ENCODE results near the gene PDXDC1. TPM values are rescaled to one million over a fixed set of nuclear protein-coding genes. Genes with fewer than 3 reads are reported as not detected.
"Not testable (repeated sequence)": the region's sequence is repeated elsewhere in the genome, so short reads cannot be mapped to it uniquely, and the experiment has no call there.

PDXDC1 gene
- total RNA-seq, 1 experiment from 2014 or later: 58.4 TPM

- H3K9ac ChIP-seq (ENCODE audit: low read length); H3K9me2 ChIP-seq (replicated peaks; ENCODE audit: insufficient read depth, low read length); H3K4me2 ChIP-seq (ENCODE audit: low read depth, low read length, poor library complexity, severe bottlenecking); H3K4me3 ChIP-seq (ENCODE audit: low read length); H3K36me3 ChIP-seq (ENCODE audit: insufficient read depth, low read length); H3K27ac ChIP-seq (ENCODE audit: low read length); H2AFZ ChIP-seq (ENCODE audit: low read length); H3K4me1 ChIP-seq (ENCODE audit: low read length); H3K27me3 ChIP-seq (ENCODE audit: low read length); H4K20me1 ChIP-seq (ENCODE audit: insufficient read depth, low read depth, low read length); DNase-seq; H3K9me3 ChIP-seq (ENCODE audit: low read length); H3K79me2 ChIP-seq (ENCODE audit: low read length): not testable (repeated sequence)
Observed at GRCh38 chr16:15142107-15142890, 167.5 kb downstream of the PDXDC1 start.

GRCh38 chr16:15142891-15143600 is 168.2 kb downstream of the PDXDC1 start:
- H3K4me2 ChIP-seq (ENCODE audit: low read depth, low read length, poor library complexity, severe bottlenecking); H3K27ac ChIP-seq (ENCODE audit: low read length); H3K27me3 ChIP-seq (ENCODE audit: low read length); H3K36me3 ChIP-seq (ENCODE audit: insufficient read depth, low read length); H2AFZ ChIP-seq (ENCODE audit: low read length); H3K9ac ChIP-seq (ENCODE audit: low read length); H4K20me1 ChIP-seq (ENCODE audit: insufficient read depth, low read depth, low read length); H3K4me1 ChIP-seq (ENCODE audit: low read length); H3K9me3 ChIP-seq (ENCODE audit: low read length); H3K4me3 ChIP-seq (ENCODE audit: low read length); H3K9me2 ChIP-seq (replicated peaks; ENCODE audit: insufficient read depth, low read length); H3K79me2 ChIP-seq (ENCODE audit: low read length); DNase-seq: not testable (repeated sequence)

GRCh38 chr16:15143601-15144091 is 168.8 kb downstream of the PDXDC1 start:
- DNase-seq: not testable (repeated sequence)

GRCh38 chr16:15144092-15144631 is 169.3 kb downstream of the PDXDC1 start:
- H3K9me2 ChIP-seq (replicated peaks; ENCODE audit: insufficient read depth, low read length); H3K9ac ChIP-seq (ENCODE audit: low read length); H3K79me2 ChIP-seq (ENCODE audit: low read length); H3K9me3 ChIP-seq (ENCODE audit: low read length); H3K27ac ChIP-seq (ENCODE audit: low read length); H2AFZ ChIP-seq (ENCODE audit: low read length); H3K27me3 ChIP-seq (ENCODE audit: low read length); H3K4me1 ChIP-seq (ENCODE audit: low read length); H3K36me3 ChIP-seq (ENCODE audit: insufficient read depth, low read length); H4K20me1 ChIP-seq (ENCODE audit: insufficient read depth, low read depth, low read length); H3K4me3 ChIP-seq (ENCODE audit: low read length); DNase-seq; H3K4me2 ChIP-seq (ENCODE audit: low read depth, low read length, poor library complexity, severe bottlenecking): not testable (repeated sequence)

More at GRCh38 chr16:15143601-15144091, 168.8 kb downstream of the PDXDC1 start:
- H3K4me3 ChIP-seq (ENCODE audit: low read length); H3K9me3 ChIP-seq (ENCODE audit: low read length); H3K9me2 ChIP-seq (replicated peaks; ENCODE audit: insufficient read depth, low read length); H3K4me1 ChIP-seq (ENCODE audit: low read length); H3K27me3 ChIP-seq (ENCODE audit: low read length); H3K79me2 ChIP-seq (ENCODE audit: low read length); H3K9ac ChIP-seq (ENCODE audit: low read length); H3K36me3 ChIP-seq (ENCODE audit: insufficient read depth, low read length); H3K4me2 ChIP-seq (ENCODE audit: low read depth, low read length, poor library complexity, severe bottlenecking); H3K27ac ChIP-seq (ENCODE audit: low read length); H4K20me1 ChIP-seq (ENCODE audit: insufficient read depth, low read depth, low read length); H2AFZ ChIP-seq (ENCODE audit: low read length): not testable (repeated sequence)

GRCh38 chr16:15144781-15145417 is 170.1 kb downstream of the PDXDC1 start:
- not testable (repeated sequence) for H3K27me3 ChIP-seq (ENCODE audit: low read length); H3K4me2 ChIP-seq (ENCODE audit: low read depth, low read length, poor library complexity, severe bottlenecking); H4K20me1 ChIP-seq (ENCODE audit: insufficient read depth, low read depth, low read length); H3K9me3 ChIP-seq (ENCODE audit: low read length); H3K79me2 ChIP-seq (ENCODE audit: low read length); H3K36me3 ChIP-seq (ENCODE audit: insufficient read depth, low read length); H3K9ac ChIP-seq (ENCODE audit: low read length); H3K4me3 ChIP-seq (ENCODE audit: low read length); H2AFZ ChIP-seq (ENCODE audit: low read length); H3K9me2 ChIP-seq (replicated peaks; ENCODE audit: insufficient read depth, low read length); DNase-seq; H3K27ac ChIP-seq (ENCODE audit: low read length); H3K4me1 ChIP-seq (ENCODE audit: low read length)

- H2AFZ ChIP-seq (ENCODE audit: low read length); H4K20me1 ChIP-seq (ENCODE audit: insufficient read depth, low read depth, low read length); H3K27me3 ChIP-seq (ENCODE audit: low read length); H3K79me2 ChIP-seq (ENCODE audit: low read length); H3K27ac ChIP-seq (ENCODE audit: low read length); H3K9me2 ChIP-seq (replicated peaks; ENCODE audit: insufficient read depth, low read length); H3K4me1 ChIP-seq (ENCODE audit: low read length); H3K9me3 ChIP-seq (ENCODE audit: low read length); H3K36me3 ChIP-seq (ENCODE audit: insufficient read depth, low read length); H3K9ac ChIP-seq (ENCODE audit: low read length); DNase-seq; H3K4me2 ChIP-seq (ENCODE audit: low read depth, low read length, poor library complexity, severe bottlenecking); H3K4me3 ChIP-seq (ENCODE audit: low read length): not testable (repeated sequence)
Observed at GRCh38 chr16:15145418-15146263, 170.8 kb downstream of the PDXDC1 start.

GRCh38 chr16:15146264-15146662 is 171.4 kb downstream of the PDXDC1 start:
- H3K27ac ChIP-seq (ENCODE audit: low read length); H3K9me2 ChIP-seq (replicated peaks; ENCODE audit: insufficient read depth, low read length); H3K9me3 ChIP-seq (ENCODE audit: low read length); H3K4me3 ChIP-seq (ENCODE audit: low read length); H3K4me2 ChIP-seq (ENCODE audit: low read depth, low read length, poor library complexity, severe bottlenecking); H3K27me3 ChIP-seq (ENCODE audit: low read length); H3K9ac ChIP-seq (ENCODE audit: low read length); H4K20me1 ChIP-seq (ENCODE audit: insufficient read depth, low read depth, low read length); H3K79me2 ChIP-seq (ENCODE audit: low read length); H2AFZ ChIP-seq (ENCODE audit: low read length); DNase-seq; H3K4me1 ChIP-seq (ENCODE audit: low read length); H3K36me3 ChIP-seq (ENCODE audit: insufficient read depth, low read length): not testable (repeated sequence)

Data from Karpas-422 (cell line).